Neural cell (in vitro differentiated cells): ENCODE data around the gene CMTM8.

Experiments
- EP300 ChIP-seq: fragments of 450-650 bp; conservative IDR thresholded peaks from 2 replicates; pipeline ENCODE4 v1.6.1; 2014; ENCODE audit warnings: antibody characterized with exemption, mild to moderate bottlenecking, moderate library complexity; ENCODE audit not compliant: poor library complexity, severe bottlenecking
- MXI1 ChIP-seq: fragments of 450-650 bp; conservative IDR thresholded peaks from 2 replicates; pipeline ENCODE4 v1.6.1; 2014; ENCODE audit warnings: antibody characterized with exemption, mild to moderate bottlenecking; ENCODE audit not compliant: poor library complexity, severe bottlenecking
- TF ChIP-seq, protein P1 (sequence below): fragments of 450-650 bp; IDR thresholded peaks from 2 replicates; pipeline ENCODE4 v1.5.1; 2014; ENCODE audit warnings: antibody characterized with exemption, mild to moderate bottlenecking, moderate library complexity; ENCODE audit not compliant: poor library complexity, severe bottlenecking

GRCh38 chr3:32194653-32195052 is 43.8 kb upstream of the CMTM8 start:
- TF ChIP-seq, protein P1, sequence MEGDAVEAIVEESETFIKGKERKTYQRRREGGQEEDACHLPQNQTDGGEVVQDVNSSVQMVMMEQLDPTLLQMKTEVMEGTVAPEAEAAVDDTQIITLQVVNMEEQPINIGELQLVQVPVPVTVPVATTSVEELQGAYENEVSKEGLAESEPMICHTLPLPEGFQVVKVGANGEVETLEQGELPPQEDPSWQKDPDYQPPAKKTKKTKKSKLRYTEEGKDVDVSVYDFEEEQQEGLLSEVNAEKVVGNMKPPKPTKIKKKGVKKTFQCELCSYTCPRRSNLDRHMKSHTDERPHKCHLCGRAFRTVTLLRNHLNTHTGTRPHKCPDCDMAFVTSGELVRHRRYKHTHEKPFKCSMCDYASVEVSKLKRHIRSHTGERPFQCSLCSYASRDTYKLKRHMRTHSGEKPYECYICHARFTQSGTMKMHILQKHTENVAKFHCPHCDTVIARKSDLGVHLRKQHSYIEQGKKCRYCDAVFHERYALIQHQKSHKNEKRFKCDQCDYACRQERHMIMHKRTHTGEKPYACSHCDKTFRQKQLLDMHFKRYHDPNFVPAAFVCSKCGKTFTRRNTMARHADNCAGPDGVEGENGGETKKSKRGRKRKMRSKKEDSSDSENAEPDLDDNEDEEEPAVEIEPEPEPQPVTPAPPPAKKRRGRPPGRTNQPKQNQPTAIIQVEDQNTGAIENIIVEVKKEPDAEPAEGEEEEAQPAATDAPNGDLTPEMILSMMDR, result no peak
- TF ChIP-seq MXI1, result no peak
- no peak for TF ChIP-seq EP300
